ENCODE measurements around the gene EPB41L4A. TPM values are rescaled to one million over a fixed set of nuclear protein-coding genes. Genes with fewer than 3 reads are reported as not detected.

The EPB41L4A gene
- total RNA-seq, 4 donors from 2014 or later, result 9.1 to 16.2 (median 14.1) TPM

DNA sequence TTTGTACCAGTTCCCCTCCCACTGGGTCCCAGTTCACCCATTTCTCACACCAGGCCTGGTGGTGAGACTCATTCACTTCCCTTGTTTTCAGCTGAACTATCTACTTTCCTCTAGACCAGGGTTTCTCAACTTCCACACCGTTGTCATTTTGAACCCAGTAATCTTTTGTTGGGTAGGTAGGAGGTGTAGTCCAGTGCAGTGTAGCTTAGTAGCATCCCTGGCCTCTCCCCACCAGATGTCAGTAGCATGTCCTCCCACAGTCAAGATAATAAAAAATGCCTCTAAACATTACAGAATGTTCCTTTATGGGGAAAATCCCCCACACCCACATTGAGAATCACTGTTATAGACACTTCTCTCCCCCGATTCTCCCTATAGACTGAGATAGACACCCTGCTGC, 299.1 kb downstream of the EPB41L4A start:
- no peak for DNase-seq (ENCODE audit: low spot score in 2 of 2)
- intact Hi-C loops (cut with DNase I; ENCODE audit: low total_unique reads), result no loop called here
- no peak for TF ChIP-seq POLR2A (IDR thresholded peaks at IDR 0.05)
- TF ChIP-seq, protein P1, sequence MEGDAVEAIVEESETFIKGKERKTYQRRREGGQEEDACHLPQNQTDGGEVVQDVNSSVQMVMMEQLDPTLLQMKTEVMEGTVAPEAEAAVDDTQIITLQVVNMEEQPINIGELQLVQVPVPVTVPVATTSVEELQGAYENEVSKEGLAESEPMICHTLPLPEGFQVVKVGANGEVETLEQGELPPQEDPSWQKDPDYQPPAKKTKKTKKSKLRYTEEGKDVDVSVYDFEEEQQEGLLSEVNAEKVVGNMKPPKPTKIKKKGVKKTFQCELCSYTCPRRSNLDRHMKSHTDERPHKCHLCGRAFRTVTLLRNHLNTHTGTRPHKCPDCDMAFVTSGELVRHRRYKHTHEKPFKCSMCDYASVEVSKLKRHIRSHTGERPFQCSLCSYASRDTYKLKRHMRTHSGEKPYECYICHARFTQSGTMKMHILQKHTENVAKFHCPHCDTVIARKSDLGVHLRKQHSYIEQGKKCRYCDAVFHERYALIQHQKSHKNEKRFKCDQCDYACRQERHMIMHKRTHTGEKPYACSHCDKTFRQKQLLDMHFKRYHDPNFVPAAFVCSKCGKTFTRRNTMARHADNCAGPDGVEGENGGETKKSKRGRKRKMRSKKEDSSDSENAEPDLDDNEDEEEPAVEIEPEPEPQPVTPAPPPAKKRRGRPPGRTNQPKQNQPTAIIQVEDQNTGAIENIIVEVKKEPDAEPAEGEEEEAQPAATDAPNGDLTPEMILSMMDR (IDR thresholded peaks at IDR 0.05), result no peak
- no peak overlapping the region for H3K4me3 ChIP-seq (ENCODE audit: low read depth, poor library complexity, severe bottlenecking)
- 86 to 93% methylated on average over 2 of the region's 2 CpGs for WGBS, 2 donors

DNA sequence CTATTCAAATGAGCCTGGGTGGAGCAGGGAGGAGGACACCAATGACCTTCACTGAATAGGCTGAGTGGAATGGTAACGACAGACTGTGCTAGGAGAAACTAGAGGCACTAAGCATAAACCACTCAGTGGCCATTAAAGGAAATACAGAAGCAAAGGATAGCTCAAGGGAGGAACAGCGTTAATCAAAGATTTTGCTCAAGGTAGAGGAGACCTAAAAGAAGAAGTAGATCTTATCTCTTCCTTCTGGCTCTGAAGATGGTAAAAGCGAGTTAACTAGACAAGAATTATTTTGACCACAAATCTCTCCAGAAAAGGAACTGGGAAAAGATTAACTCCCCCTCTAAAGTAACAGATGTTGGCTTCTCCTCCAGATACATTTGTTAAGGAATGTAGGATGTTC, 299.6 kb downstream of the EPB41L4A start:
- no peak for DNase-seq (ENCODE audit: low spot score in 2 of 2)
- WGBS, 2 donors, result 31 to 60% methylated on average over 3 of the region's 3 CpGs
- intact Hi-C loops (cut with DNase I; ENCODE audit: low total_unique reads), result no loop called here
- no peak overlapping the region for H3K4me3 ChIP-seq (ENCODE audit: low read depth, poor library complexity, severe bottlenecking)
- TF ChIP-seq, protein P1 (IDR thresholded peaks at IDR 0.05), result no peak
- TF ChIP-seq POLR2A (IDR thresholded peaks at IDR 0.05), result no peak

DNA sequence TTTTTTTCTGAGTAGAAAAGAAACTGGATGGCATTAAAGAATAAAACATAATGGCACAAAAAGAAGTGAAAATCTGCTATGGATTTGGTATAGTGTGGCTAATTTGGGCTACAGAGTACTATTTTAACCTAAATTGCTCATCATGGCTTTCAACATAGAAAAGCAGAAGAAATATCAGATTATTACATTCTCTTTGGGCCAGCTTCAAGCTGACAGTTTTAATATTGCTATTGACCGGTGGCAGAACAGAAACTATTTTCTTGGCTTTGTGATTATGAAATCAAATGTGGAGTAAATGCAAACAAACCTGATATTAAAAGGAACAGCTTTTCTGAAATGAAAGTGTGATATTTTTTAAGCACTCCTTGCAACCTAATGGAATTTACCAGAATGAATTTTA, 301.5 kb downstream of the EPB41L4A start:
- no peak overlapping the region for H3K4me3 ChIP-seq (ENCODE audit: low read depth, poor library complexity, severe bottlenecking)
- WGBS, 2 donors, result 70 to 88% methylated on average over 1 of the region's 1 CpG
- no peak for DNase-seq (ENCODE audit: low spot score in 2 of 2)
- intact Hi-C loops (cut with DNase I; ENCODE audit: low total_unique reads), result no loop called here
- no peak for TF ChIP-seq POLR2A (IDR thresholded peaks at IDR 0.05)
- TF ChIP-seq, protein P1 (IDR thresholded peaks at IDR 0.05), result no peak

DNA sequence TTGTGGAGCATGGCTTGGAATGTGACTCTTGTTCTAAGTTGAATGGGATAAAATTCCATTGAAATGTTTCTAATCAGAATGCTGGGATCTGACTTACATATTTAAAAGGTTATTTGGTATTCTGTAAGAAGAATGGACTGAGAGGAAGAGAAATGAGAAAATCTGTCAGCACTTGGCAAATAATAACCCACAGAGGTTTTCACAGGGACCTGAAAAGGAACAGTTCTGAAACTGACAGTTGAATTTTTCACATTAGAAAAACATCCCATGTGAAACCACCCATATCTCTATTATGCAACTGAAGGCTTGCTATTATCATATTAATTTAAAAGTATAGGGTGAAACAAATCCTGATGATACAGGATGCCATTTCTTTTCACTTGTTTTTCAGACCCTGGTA, 302.7 kb downstream of the EPB41L4A start:
- TF ChIP-seq, protein P1 (IDR thresholded peaks at IDR 0.05), result no peak
- no peak for TF ChIP-seq POLR2A (IDR thresholded peaks at IDR 0.05)
- DNase-seq (ENCODE audit: low spot score in 2 of 2), result no peak
- H3K4me3 ChIP-seq (ENCODE audit: low read depth, poor library complexity, severe bottlenecking), result no peak overlapping the region
- intact Hi-C loops (cut with DNase I; ENCODE audit: low total_unique reads), result no loop called here

DNA sequence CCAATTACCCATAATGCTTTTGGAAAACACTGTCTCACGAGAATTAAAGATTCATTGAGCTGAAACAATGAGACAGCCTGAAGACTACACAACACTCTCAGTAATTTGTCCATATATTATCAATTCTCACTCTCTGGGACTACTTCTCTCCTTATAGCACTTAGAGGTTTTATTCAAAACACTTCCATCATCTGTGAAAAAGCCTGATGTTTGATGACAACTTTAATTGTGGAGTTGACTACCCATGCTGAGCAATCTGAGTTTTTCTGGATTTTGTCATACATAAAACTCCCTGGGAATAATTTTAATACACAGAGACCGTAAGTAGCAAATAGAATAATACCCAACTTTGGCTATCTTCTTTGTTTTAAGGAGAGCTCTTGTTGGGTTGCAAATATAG, 305.5 kb downstream of the EPB41L4A start:
- no peak for DNase-seq (ENCODE audit: low spot score in 2 of 2)
- 87 to 89% methylated on average over 2 of the region's 2 CpGs for WGBS, 2 donors
- no peak for TF ChIP-seq POLR2A (IDR thresholded peaks at IDR 0.05)
- TF ChIP-seq, protein P1 (IDR thresholded peaks at IDR 0.05), result no peak
- H3K4me3 ChIP-seq (ENCODE audit: low read depth, poor library complexity, severe bottlenecking), result no peak overlapping the region
- intact Hi-C loops (cut with DNase I; ENCODE audit: low total_unique reads), result no loop called here

Measured in lower leg skin (tissue), 4 donors.